A673 (cell line): Measurements from ENCODE around the gene PEPD. TPM values are rescaled to one million over a fixed set of nuclear protein-coding genes. Genes with fewer than 3 reads are reported as not detected.

Source experiments
- BruUV-seq: library from RNA; stranded (reverse); fragments of 400-500 nt; replicated peaks from 2 replicates; lab custom pipeline; 2021; lab: Mats Ljungman, UMichigan
- CTCF ChIA-PET: fragments of 300-600 bp; sonication (Branson Sonifier 250); formaldehyde crosslinking; loops from one replicate; lab custom pipeline; 2022; ENCODE audit warnings: antibody characterized with exemption; lab: Charles Lee
- POLR2A ChIA-PET: fragments of 300-600 bp; sonication (Branson Sonifier 250); formaldehyde crosslinking; loops from one replicate; lab custom pipeline; 2022; ENCODE audit warnings: antibody characterized with exemption; ENCODE audit not compliant: low non-redundant PET; lab: Charles Lee
- DNase-seq: peaks from one replicate; pipeline ENCODE4 v3.0.0-alpha.2; 2015; ENCODE audit warnings: low spot score
- H3K27ac ChIP-seq: fragments of 200-600 bp; sonication (generic); 2 replicates; pipeline ENCODE4 v1.5.1; 2016; ENCODE audit warnings: mixed run types, low read depth, mild to moderate bottlenecking, mixed read lengths, antibody characterized with exemption, low read length; ENCODE audit not compliant: poor library complexity, severe bottlenecking
- H3K27me3 ChIP-seq: fragments of 200-600 bp; sonication (generic); replicated peaks from 2 replicates; pipeline ENCODE4 v1.6.1; 2017; ENCODE audit warnings: mixed run types, low read depth, mild to moderate bottlenecking, mixed read lengths, antibody characterized with exemption, low read length; ENCODE audit not compliant: insufficient read depth, poor library complexity
- H3K36me3 ChIP-seq: fragments of 200-600 bp; sonication (generic); 2 replicates; pipeline ENCODE4 v1.6.1; 2016; ENCODE audit warnings: mixed run types, mild to moderate bottlenecking, mixed read lengths, antibody characterized with exemption, low read length; ENCODE audit not compliant: insufficient read depth, poor library complexity, severe bottlenecking
- H3K4me1 ChIP-seq: fragments of 200-600 bp; sonication (generic); 2 replicates; pipeline ENCODE4 v1.6.1; 2017; ENCODE audit warnings: mixed run types, mild to moderate bottlenecking, mixed read lengths, antibody characterized with exemption, low read length; ENCODE audit not compliant: insufficient read depth, poor library complexity, severe bottlenecking
- H3K4me3 ChIP-seq: fragments of 200-600 bp; sonication (generic); 2 replicates; pipeline ENCODE4 v1.5.1; 2016; ENCODE audit warnings: low read depth, mixed run types, mild to moderate bottlenecking, mixed read lengths, low read length; ENCODE audit not compliant: poor library complexity, severe bottlenecking
- H3K9me3 ChIP-seq: fragments of 200-600 bp; sonication (generic); 2 replicates; pipeline ENCODE4 v1.6.1; 2016; ENCODE audit warnings: mixed run types, low read depth, mild to moderate bottlenecking, mixed read lengths, antibody characterized with exemption, low read length; ENCODE audit not compliant: poor library complexity, severe bottlenecking
- EZH2 ChIP-seq: fragments of 200-600 bp; sonication (generic); IDR thresholded peaks from 2 replicates; pipeline ENCODE4 v1.6.1; 2017; ENCODE audit warnings: borderline replicate concordance, low read depth, mild to moderate bottlenecking, mixed read lengths, antibody characterized with exemption, low read length; ENCODE audit not compliant: poor library complexity, severe bottlenecking
- intact Hi-C: fragments of 100-400 bp; cut with micrococcal nuclease; formaldehyde crosslinking; loops from one replicate; pipeline ENCODE4 v1.10.0; 2022; ENCODE audit not compliant: unreplicated experiment
- total RNA-seq: library from RNA; stranded (reverse); gene quantifications from 2 replicates; pipeline ENCODE4 v1.2.3, GENCODE V29; 2021
- TF ChIP-seq, protein P1 (sequence below): fragments of 300-800, 200-600 bp; sonication (generic); conservative IDR thresholded peaks from 2 replicates; pipeline ENCODE4 v1.5.1; 2017; ENCODE audit warnings: low read depth, mild to moderate bottlenecking, antibody characterized with exemption, low read length, moderate library complexity, mixed read lengths

Gene PEPD
- total RNA-seq, 1 experiment from 2014 or later = 82.2 TPM

DNA sequence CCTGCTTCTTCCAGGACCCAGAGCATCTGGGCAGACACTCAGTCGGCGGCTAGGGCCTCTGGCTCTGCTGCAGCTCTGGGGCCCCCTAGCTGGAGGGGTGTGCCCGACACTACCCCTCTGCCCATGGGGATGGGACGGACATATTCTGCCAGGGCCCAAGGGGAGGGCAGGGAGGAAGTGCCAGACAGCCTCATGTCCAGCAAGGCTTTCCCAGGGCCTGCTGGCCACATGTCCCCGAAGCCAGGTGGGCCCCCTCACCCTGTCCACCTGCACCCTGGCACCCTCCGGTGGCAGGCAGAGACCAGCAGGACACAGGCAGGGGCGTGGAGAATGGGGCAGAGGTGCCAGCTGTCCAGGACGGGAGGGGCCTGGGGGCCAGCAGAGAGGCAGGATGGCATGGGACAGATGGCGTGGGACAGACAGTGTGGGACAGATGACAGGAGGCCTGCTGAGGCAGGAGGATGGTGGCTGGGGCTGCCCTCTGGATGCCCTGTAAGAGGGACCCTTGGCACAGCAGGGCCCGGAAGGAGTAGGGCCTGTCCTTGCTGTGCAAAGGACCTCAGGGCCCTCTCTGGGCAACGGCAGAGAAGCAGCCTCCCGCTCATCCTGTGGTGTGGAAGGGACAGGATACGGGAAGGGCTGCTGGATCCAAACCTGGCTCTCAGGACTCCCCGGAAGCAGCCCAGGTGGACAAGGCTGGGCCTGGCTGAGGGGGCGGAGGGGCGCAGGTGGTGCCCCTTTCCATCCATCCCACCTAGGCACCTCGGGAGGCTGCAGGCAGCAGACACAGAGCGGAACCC, 119.0 kb downstream of the PEPD start:
- no peaks in the 10 kb centered on the region for H3K36me3 ChIP-seq
- no peak for DNase-seq
- ChIA-PET CTCF (no interaction called here), POLR2A (no interaction called here)
- H3K4me1 ChIP-seq = no peaks in the 10 kb centered on the region
- TF ChIP-seq, protein P1, sequence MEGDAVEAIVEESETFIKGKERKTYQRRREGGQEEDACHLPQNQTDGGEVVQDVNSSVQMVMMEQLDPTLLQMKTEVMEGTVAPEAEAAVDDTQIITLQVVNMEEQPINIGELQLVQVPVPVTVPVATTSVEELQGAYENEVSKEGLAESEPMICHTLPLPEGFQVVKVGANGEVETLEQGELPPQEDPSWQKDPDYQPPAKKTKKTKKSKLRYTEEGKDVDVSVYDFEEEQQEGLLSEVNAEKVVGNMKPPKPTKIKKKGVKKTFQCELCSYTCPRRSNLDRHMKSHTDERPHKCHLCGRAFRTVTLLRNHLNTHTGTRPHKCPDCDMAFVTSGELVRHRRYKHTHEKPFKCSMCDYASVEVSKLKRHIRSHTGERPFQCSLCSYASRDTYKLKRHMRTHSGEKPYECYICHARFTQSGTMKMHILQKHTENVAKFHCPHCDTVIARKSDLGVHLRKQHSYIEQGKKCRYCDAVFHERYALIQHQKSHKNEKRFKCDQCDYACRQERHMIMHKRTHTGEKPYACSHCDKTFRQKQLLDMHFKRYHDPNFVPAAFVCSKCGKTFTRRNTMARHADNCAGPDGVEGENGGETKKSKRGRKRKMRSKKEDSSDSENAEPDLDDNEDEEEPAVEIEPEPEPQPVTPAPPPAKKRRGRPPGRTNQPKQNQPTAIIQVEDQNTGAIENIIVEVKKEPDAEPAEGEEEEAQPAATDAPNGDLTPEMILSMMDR = peak; percentile 27; the same call in 1 of the 2 replicates
- TF ChIP-seq EZH2 = no peak
- intact Hi-C loops = loop anchor here (10.0 kb wide), 1 partner anchor 278 kb away; no protein-coding TSS in a partner anchor
- H3K27ac ChIP-seq = no peak overlapping the region
- H3K4me3 ChIP-seq = no peak overlapping the region
- H3K9me3 ChIP-seq = no peaks in the 10 kb centered on the region
- BruUV-seq = no TSS peak
- no peaks in the 10 kb centered on the region for H3K27me3 ChIP-seq

DNA sequence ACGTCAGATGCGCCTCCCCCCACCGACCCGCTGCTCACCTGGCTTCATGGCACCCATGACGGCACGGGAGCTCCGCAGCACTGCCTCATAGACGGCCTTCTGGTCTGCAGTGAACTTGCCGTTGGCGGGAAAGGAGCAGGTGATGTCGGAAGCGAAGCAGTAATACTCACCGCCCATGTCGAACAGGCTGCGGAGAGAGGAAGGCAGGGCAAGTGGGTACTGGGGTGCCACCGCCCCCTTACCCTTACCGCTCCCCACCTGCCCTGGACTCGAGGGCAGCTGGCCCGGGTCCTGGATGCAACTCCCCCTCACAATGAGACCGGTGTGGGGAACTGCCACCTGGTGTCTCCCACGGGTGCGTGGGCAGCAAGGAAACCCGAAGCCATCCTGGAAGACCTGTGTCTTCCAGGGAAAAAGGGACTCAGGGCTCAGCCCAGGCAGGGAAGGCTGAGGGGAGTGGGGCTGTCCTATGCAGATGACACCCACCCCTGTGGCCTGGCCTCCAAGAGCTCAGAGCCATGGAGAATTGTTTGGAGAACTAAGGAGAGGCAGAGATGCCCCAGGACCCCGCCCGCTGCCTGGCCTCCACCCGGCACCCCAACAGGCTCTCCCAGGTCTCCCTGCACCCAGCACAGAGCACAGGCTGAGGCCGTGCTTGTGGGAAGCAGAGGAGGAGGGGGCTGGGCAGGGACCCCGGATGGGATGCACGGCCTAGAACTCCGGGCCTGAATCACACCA, 119.7 kb downstream of the PEPD start:
- H3K9me3 ChIP-seq = no peaks in the 10 kb centered on the region
- no peaks in the 10 kb centered on the region for H3K4me1 ChIP-seq
- intact Hi-C loops = loop anchor here (10.0 kb wide), 1 partner anchor 277 kb away; no protein-coding TSS in a partner anchor
- no peak for DNase-seq
- BruUV-seq = no TSS peak
- no peak overlapping the region for H3K27ac ChIP-seq
- H3K4me3 ChIP-seq = no peak overlapping the region
- H3K36me3 ChIP-seq = no peaks in the 10 kb centered on the region
- CTCF ChIA-PET = no interaction called here
- no peaks in the 10 kb centered on the region for H3K27me3 ChIP-seq
- POLR2A ChIA-PET = interaction anchor here (0.5 kb wide), 1 partner anchor 10 kb away, joined by 3 read pairs; no protein-coding TSS in a partner anchor
- TF ChIP-seq, protein P1 = no peak
- TF ChIP-seq EZH2 = no peak

DNA sequence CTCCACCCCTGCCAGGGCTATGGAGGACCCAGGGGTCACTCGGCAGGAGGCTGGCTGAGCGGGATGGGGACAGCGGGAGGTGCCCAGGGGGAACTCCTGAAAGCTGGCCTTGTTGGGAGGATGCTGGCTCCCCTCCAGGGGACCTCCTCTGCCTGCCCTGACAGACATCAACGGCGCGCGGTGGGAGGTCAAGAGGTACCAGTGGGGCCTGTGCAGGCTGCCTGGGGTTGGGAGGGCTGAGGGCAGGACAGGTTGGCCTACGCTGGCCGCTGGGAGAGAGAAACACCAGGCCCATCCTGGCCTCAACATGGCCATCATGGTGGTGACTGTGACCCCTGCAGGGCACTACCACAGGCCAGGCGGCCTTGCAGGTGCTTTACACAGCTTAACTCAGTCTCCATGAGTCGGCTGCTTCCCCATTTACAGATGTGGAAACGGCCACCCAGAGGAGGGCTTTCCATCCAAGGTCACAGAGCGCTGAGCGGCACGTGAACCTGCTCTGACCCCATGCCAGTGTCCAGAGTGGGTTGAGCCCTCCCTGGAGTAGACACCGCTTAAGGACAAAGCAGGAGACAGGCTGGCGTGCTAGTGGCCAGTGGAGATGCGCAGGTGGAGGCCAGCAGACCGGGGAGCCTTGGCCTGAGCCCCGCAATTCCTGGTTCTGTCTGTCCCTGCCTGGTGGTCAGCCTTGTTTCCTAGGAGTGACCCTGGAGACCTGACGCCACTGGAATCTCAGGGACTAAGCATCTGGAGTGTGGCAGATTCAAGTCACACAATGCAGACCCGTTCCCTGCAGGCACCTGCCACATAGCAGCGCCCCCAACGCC, 120.5 kb downstream of the PEPD start:
- no peaks in the 10 kb centered on the region for H3K27me3 ChIP-seq
- no peak for DNase-seq
- no peak overlapping the region for H3K27ac ChIP-seq
- BruUV-seq = no TSS peak
- POLR2A ChIA-PET = interaction anchor here (0.5 kb wide), 1 partner anchor 9 kb away, joined by 3 read pairs; no protein-coding TSS in a partner anchor
- no peaks in the 10 kb centered on the region for H3K9me3 ChIP-seq
- TF ChIP-seq, protein P1 = no peak
- no peak for TF ChIP-seq EZH2
- intact Hi-C loops = loop anchor here (10.0 kb wide), 1 partner anchor 276 kb away; no protein-coding TSS in a partner anchor
- CTCF ChIA-PET = no interaction called here
- H3K36me3 ChIP-seq = no peaks in the 10 kb centered on the region
- H3K4me3 ChIP-seq = no peak overlapping the region
- H3K4me1 ChIP-seq = no peaks in the 10 kb centered on the region
